Left cardiac atrium (tissue), 4 donors: ENCODE measurements around the gene SYNE3. TPM values are rescaled to one million over a fixed set of nuclear protein-coding genes. Genes with fewer than 3 reads are reported as not detected.

Experiments used
- ATAC-seq, 2 donors: fragments of 200-7000 bp; cut with Tn5 transposase; one replicate each; pipeline ENCODE4 v1.9.1; 2020; ENCODE audit warnings: mild to moderate bottlenecking in 2 of 2, moderate library complexity in 2 of 2
- DNase-seq: peaks from one replicate; pipeline ENCODE4 v3.0.0-alpha.2; 2020
- intact Hi-C, 2 donors: fragments of 100-400 bp; cut with DNase I; formaldehyde crosslinking; loops; one replicate each; pipeline versions ENCODE4 v1.14.1 to v1.15.1; 2022 to 2023
- total RNA-seq, 2 donors: library from RNA; stranded (reverse); fragmentation: NEBNext Ultra II Directional; extraction: Animal tissue kit (Norgen Biotek cat#: 25700); gene quantifications; one replicate each; pipeline ENCODE4 v1.2.1, GENCODE V29; 2021
- donor health status: DM: no; HTN: yes; CAD: no.
- donor health status: DM: no; HTN: yes; CAD: no; lungs with severe emphysema.
- donor health status: DM: yes; HTN: yes; CAD: no.
- donor health status: Dilated cardiomyopathy.

SYNE3 gene
- total RNA-seq, 2 donors from 2014 or later = 24.6 to 34.3 TPM

DNA sequence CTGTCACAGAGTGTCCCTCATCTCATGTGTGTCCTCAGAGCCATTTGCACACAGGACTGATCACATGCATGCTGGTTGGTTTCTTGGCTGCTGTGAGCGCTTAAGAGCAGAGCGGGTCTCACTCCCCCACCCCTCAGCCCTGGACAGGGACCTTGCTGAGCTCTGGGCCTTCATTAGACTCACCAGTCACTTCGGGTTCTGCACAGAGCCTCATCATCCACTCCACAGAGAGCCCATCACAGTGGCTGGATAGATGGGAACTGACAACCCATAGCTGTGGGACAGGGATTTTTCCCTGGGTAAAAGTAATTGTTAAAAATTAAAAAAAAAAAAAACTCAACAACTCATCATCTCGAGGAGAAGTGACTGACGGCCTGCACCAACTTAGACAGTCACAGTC, 26.6 kb upstream of the SYNE3 start:
- intact Hi-C loops = no loop called here
- no peak for DNase-seq
- ATAC-seq = no peak

DNA sequence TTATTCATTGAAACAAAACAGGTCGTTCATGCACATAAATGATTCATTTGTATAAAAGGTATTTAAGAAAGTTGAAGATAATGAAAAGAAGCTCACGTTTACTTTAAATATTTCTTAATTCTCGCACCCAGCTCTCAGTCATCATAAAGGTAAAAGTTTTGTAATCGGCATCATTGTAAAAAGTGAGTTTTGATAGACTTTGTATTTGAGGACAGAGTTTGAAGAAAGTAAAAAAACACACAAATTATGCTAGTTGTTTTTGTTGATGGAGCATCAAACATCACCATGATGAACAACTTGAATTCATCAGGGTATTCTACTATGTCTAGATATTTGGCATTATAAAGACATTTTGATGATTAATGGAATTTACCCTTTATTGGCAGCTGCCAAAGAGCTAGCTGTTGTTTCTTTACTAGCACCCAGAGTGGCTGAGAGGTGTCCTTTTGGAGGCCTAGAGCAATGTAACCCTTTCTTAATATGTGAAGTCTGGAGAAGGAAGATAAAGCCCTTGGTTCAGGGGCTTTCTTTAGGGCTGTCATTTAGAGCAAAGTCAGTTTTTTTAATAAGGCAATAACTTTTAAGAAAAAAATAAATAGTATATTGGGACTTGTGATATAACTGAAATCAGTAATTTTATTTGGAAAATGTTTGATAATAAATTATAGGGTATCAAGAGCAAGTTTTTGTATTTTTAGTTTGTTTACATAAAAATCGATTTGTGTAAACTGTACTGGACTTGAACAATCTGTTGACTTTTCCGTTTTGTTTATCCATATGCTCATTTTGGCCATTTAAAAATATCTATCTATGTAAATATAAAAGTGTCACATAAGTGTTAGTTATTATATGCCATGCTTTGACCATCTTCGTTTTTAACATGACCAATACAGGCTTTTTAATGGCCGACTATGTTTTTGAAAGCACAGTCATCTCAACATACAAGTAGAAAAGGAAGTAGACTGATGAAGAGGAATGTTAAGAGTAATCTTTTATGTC, 25.8 kb upstream of the SYNE3 start:
- intact Hi-C loops = no loop called here
- DNase-seq (no peak), ATAC-seq (no peak)

DNA sequence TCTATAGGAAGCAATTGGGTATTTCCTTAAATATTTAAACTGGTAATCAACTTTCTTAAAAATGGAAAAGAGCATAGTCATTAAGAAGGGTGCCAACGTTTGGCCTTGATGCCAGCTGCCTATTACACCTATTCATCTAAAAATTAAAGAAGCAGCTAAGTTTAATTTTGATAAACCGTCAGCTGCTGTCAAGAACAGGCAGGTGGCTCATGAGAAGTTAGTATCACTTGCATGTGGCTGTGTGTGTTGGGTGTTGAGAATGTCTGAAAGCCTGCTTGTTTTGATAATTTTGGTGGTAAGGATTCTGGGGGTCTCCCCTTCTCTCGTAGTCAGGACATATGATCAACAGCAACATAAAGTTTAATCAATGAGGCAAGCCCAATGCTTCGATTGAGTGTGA, 24.9 kb upstream of the SYNE3 start:
- intact Hi-C loops = no loop called here
- DNase-seq = no peak
- ATAC-seq = no peak

DNA sequence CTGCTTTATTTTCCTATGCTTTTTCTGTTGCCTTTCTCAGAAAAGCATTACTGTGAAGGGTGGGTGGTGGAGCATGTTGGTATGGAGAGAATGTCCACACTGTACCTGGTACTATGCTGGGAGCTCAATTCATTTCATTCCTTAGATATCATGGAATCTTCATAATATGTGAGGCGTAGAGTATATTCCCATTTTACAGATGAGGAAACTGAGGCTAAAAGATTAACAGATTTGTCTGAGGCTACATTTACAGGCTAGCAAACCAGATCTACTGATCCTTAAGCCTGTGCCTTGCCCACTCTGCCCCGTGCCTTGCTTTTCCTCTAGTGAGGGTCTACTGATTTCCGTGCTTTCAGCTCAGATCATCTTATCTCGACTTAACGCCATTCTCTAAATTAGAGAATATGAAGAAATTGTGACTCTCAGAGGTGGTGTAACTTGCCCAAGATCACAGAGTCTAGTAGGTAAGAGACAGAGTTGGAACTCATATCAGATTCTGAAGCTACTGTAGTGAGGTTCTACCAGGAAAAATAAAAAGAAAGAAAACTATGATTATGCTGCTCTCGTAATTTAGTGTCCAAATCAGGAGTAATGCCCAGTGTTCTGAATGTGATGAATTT, 23.9 kb upstream of the SYNE3 start:
- no peak for DNase-seq
- no peak for ATAC-seq
- intact Hi-C loops = no loop called here

DNA sequence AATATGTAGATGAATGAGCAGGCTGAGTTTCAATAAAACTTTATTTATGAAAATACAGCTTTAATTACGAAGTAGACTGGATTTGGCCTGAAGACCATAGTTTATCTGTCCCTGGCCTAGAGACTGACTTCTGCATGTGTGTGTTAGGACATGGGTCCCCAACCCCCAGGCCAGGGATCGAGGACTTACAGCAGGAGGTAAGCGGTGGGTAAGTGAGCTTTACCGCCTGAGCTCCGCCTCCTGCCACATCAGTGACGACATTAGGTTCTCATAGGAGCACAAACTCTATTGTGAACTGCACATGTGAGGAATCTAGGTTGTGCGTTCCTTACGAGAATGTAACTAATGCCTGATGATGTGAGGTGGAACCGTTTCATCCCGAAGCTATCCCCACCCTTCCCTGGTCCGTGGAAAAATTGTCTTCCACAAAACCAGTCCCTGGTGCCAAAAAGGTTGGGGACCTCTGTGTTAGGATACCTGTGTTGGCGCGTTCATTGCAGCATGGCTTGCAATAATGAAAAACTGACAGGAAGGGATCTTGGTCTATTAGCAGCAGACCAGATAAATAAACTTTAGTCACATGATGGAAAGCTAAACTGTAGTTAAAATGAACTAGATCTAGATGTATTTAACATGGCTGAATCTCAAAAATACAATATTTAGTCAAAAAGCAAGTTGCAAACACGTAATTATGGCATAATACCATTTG, 22.5 kb upstream of the SYNE3 start:
- DNase-seq = no peak
- intact Hi-C loops = no loop called here
- no peak for ATAC-seq

DNA sequence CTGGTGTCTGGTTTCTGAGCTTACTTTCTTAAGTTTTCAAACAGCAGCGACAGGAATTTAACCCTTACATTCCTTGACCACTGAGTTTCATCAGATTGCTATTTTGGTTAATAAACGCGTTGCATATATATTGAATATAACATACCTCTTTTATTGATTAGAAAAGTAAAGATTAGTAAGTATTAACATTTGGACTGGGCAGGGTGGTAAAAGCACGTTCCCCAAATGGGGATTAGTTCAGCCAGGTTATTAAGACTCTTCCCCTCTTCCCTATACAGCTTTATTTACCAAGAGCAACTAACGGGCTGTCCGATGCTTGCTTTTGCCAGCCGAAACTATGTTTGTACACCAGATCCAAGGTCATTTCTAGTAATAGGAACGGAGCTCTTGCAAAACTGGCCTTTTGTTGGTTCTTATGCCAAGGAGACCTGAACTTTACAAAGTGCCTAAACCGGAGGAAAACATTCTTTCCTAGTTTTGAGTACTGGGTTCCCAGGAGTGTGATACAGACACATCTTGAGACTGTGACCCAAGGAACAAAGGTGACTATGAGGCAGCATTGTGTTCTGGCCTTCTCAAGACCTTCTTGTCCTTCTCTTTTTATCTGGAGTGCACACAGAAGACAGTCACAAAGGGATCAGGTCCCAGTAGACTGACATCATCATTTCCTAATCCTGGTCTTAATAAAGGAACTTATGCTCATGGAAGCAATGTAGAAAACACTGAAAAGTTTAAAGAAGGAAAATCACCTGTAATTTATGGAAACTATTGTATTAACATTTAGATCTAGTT, 21.0 kb upstream of the SYNE3 start:
- intact Hi-C loops = no loop called here
- DNase-seq (no peak), ATAC-seq (no peak)

DNA sequence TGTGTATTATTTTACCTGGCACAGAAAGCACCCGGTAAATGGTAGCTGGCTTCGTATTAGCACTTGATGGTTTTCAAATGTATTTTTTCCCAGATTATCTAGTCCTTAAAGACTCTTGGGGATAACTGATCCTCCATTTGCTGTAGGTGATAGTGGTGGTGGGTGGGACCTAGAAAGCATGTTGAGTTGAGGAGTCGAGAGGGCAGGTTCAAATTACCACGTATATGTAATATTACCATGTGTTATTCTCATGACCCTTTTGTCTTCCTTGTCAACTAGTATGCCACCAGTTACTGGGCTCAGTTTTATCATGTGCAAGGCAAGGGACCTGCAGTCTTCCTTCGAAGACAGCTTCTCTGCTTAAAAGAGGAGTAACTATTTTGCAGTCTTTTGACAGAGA, 20.2 kb upstream of the SYNE3 start:
- DNase-seq (no peak), ATAC-seq (no peak)
- intact Hi-C loops = no loop called here

DNA sequence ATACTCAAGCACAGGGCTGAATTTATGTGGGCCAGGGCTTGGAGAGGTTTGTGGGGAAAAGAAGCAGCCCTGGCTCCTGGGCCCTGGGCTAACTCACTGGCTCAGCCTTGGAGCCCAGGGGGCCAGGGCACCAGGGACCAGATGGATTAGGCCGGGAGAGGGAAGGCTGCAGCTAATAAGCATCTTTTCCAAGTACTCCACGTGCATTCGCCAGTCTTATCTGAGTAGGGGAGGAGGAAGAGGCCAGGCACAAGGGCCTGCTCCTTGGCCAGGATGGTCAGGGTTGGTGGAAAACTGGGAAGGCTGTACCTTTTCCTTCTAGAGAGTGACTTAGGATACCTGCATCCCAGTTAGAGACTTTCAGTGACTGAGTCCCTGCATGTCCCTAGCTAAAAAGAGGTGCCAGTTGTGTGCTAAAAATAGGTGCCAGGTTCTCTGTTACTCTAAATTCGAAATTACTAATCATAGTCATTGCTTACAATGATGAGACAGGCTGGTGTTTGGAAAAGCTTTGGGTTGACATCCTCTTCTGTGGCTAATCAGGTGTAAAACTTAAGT, 19.7 kb upstream of the SYNE3 start:
- DNase-seq = no peak
- no peak for ATAC-seq
- intact Hi-C loops = no loop called here

DNA sequence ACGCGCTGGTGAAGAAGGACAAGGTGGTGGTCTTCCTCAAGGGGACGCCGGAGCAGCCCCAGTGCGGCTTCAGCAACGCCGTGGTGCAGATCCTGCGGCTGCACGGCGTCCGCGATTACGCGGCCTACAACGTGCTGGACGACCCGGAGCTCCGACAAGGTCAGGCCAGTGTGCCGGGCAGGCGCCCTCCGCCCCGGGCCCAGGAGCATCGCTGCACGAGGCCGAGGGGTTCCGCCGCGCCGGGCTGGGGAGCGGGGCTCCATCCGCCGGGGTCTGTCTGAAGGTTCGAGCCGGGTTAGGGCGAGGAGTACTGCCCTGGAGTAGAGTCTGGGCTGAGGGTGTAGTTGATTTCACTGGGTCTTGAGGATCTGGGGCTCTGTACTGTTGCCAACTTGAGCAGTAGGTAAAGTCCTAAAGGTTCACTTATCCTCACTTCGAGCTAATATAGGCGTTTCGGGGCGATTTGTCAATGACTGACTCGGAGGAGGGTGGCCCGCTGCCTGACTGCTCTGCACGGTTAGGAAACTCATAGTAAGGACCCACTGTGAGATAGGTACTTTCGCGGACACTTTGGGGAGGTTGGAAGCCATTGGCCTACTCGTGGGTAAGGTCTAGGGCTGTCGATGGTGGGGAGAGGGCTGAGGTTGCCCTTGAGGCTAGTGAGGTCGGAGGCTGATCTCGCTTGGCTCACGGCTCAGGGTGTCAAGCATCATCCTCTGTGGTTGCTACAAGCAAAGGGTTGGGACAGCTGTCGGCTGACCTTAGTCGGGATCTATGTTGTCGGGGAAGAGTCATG, 19.0 kb upstream of the SYNE3 start:
- DNase-seq (no peak), ATAC-seq (no peak)
- intact Hi-C loops = no loop called here

DNA sequence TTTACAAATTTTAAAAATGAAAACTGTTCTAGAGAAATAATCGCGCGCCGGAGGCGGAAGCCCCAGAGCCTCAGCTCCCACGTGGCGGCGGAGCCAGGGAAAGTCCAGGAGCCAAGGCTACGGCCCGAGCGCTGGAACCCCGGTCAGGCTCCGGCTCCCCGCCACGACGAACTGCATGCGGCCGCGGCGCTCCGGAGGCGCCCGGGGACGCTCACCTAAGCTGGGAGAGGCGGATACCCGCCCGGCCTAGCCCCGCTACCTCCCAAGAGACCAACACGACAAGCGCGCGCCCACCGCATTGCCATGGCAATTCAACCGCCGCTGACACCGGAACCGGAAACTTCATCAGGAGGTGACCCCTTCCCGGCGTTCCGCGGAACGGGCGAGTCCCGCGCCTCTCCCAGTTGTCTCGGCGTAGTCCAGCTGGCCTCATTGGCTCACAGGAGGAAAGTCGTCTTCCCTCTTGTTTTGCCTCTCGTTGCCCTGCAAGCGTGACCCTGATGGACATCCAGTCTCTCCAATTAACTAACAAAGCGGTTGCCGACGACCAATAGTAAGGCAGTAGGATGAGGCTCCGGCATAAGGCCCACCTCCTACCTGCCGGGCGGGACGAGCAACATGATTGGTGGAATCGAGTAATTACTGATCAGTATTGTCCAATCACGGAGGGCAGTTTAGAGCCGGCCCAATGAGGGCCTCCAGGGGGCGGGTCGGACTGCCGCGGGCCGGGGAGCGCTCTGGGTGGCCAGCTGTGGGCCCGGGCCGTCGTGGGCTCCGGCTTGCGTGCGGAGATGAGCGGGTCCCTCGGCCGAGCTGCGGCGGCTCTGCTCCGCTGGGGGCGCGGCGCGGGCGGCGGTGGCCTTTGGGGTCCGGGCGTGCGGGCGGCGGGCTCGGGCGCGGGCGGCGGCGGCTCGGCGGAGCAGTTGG, 18.1 kb upstream of the SYNE3 start, which contains the start of gene GLRX5:
GLRX5 (plus strand) TSS at position 752 of the 927 bp plus-strand sequence; CDS start at position 792, 40 bp downstream.
- DNase-seq (peak; percentile 98), ATAC-seq (peak; percentile 96 to 98)
- intact Hi-C loops = no loop called here

DNA sequence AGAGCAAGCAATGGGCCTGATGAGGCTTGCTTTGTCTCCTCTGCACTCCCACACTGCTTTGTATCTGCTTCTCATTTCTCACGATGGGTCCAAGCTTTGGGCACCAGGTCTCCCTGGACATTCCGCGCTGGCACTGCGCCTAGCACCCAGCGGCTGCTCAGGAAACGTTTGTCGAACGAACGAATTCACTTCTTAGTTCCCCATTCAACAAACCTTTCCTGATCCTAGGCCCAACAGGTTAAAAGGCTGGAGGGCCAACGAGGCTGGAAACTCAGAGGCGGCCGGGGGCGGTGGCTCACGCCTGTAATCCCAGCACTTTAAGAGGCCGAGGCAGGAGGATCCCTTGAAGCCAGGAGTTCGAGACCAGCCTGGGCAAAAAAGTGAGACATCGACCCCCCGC, 17.4 kb upstream of the SYNE3 start:
- intact Hi-C loops = no loop called here
- DNase-seq = no peak
- ATAC-seq = no peak

DNA sequence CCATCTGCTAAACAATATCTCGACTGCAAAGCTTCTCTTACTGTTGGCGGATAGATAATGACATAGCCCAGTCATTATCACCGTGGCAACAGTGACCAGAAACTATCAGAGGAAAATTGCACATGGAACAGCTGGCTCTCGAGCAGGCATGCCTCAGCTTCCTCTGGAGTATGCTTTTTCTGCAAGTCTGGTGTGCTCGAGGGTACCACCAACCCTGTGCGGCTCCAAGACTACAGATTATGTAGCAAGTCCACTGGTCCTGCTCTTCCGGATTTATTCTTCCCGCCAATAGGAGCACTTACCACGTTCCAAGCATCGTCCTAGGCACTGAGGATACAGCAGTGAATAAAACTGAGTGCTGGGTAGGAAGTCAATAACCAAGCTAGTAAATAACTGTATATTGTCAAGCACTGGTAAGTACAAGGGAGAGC, 17.0 kb upstream of the SYNE3 start:
- no peak for DNase-seq
- ATAC-seq = no peak
- intact Hi-C loops = no loop called here

DNA sequence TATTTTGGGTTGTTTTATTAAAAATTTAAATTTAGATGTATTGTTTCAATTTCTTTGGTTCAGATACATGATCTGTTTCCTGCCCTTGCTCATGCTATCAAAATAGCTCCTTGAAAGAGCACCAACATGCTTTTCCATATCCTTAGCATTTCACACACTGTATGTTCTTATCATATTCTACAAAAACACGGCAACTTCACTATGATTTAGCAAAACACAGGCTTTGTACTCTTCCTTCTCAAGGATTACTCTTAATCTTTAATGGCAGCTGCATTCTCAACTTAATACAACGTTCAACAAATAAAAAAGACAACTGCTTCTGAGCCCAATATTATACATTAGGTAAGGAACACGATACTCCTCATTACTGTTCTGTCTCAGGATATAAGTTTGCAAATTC, 15.5 kb upstream of the SYNE3 start:
- DNase-seq (no peak), ATAC-seq (no peak)
- intact Hi-C loops = no loop called here

DNA sequence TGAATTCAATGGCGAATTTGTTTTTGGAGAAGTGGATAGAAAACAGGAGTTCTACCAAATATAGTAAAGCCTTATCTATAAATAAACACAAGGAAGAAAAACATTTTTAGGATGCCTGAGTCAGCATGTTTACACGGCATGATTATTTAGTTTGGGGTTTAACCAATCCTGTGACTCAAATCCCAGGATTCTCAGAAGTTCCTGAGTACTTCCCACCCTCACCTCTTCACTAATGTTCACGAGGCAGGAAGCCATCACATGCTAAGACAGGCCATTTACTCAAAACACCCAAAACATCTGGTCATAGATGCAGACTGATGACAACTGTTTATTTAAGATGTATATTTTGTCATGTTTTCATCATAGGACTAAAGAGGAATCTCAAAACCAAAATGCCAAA, 15.0 kb upstream of the SYNE3 start:
- intact Hi-C loops = no loop called here
- DNase-seq (no peak), ATAC-seq (no peak)

DNA sequence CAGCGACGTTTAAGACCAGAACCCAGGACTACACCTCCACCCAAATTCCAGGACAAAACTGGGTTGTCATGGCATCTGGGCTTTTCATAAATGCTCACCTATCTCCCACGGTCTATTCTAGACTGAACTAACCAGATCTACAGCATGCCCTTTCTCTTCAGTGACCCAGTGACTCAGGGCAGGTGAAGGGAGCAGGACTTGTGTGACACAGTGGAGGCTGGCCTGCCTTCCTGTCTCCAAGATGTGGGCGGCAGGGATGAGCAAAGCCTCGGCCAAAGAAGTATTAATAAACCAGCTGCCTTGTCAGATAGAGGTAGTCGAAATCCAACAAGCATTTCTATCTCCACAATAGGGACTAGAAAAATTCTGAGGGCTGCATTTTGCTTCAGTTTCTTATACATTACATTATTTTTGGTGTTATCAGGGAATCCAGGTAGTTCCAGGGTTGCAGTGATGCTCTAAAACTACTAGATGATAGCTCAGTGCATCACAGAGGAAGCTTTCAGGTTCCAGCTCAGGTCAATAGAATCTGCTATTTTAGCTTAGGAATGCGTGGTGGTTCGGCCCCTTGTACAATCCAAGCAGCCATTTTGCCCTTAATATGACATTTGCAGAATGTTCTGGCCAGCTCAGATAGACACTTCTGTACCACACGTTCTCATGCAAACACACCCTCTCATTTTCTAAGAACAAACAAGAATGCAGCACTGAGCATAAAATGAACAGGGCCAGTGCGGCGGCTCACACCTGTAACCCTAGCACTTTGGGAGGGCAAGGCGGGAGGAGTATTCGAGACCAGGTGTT, 14.2 kb upstream of the SYNE3 start:
- ATAC-seq (no peak), DNase-seq (no peak)
- intact Hi-C loops = no loop called here

DNA sequence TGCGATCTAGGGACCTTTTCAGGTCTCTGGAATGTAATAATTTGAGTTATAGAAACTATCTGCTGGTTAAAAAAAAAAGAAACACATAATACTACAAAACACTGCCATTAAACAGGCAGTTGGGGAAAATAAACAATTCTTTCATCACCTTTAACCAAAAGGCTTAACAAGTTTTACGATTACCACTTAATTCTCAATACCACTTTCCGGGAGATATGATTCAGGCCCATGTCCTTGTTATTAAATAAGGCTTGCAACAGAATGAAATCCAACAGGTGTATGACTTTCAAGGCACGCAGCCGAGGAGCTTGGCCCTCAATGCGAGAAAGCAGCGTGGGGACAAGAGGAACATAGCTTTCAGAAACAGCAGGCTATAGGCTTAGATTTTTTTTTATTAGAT, 12.8 kb upstream of the SYNE3 start:
- intact Hi-C loops = loop anchor here in 1 of 2 donors (5.0 kb wide), 1 partner anchor 87 kb away; no protein-coding TSS in a partner anchor
- DNase-seq = no peak
- ATAC-seq = no peak
